Endothelial cell of umbilical vein (primary cell): ENCODE results near the gene EXOC3. TPM values are rescaled to one million over a fixed set of nuclear protein-coding genes. Genes with fewer than 3 reads are reported as not detected.

Source experiments
- BruUV-seq: library from RNA; stranded (reverse); fragments of 400-500 nt; replicated peaks from 2 replicates; lab custom pipeline; 2021; lab: Mats Ljungman, UMichigan
- CTCF ChIA-PET: fragments of 300-600, 350-600 bp; sonication (Branson Sonifier 250); formaldehyde crosslinking; loops from one replicate; lab custom pipeline; 2021; ENCODE audit warnings: antibody characterized with exemption, inconsistent platforms; lab: Charles Lee
- POLR2A ChIA-PET: fragments of 300-600, 350-600 bp; sonication (Branson Sonifier 250); formaldehyde crosslinking; loops from one replicate; lab custom pipeline; 2021; ENCODE audit warnings: antibody characterized with exemption, inconsistent platforms; lab: Charles Lee
- DNase-seq: peaks from one replicate; pipeline ENCODE4 v3.0.0-alpha.2; 2011; ENCODE audit warnings: low read depth, low spot score
- FAIRE-seq: peaks from 2 replicates; lab custom pipeline; 2011; peaks lifted over from hg19 to GRCh38; lab: Jason Lieb, UNC
- H2AFZ ChIP-seq: 2 replicates; pipeline ENCODE4 v1.6.0; 2012; ENCODE audit warnings: low read depth, low read length, control low read depth, inconsistent platforms
- H3K27ac ChIP-seq: 2 replicates; pipeline ENCODE4 v1.5.1; 2011; ENCODE audit warnings: low read depth, mild to moderate bottlenecking, control low read depth, low read length, moderate library complexity; ENCODE audit not compliant: insufficient read depth
- H3K27me3 ChIP-seq, 2 experiments: 2 replicates each; pipeline versions ENCODE4 v1.6.0 to v1.6.1; 2011; ENCODE audit warnings: low read length in 2 of 2, mixed read lengths in 1 of 2; ENCODE audit not compliant: control insufficient read depth in 2 of 2, insufficient read depth in 2 of 2
- H3K36me3 ChIP-seq, 2 experiments: 2 replicates in 1 of 2; 3 replicates in 1 of 2; pipeline ENCODE4 v1.5.1; 2011; ENCODE audit warnings: low read length in 2 of 2, mild to moderate bottlenecking in 1 of 2, moderate library complexity in 1 of 2; ENCODE audit not compliant: control insufficient read depth in 2 of 2, insufficient read depth in 2 of 2; ENCODE audit errors: extremely low read depth in 1 of 2
- H3K4me1 ChIP-seq: 3 replicates; pipeline ENCODE4 v1.5.1; 2011; ENCODE audit warnings: mild to moderate bottlenecking, low read length; ENCODE audit not compliant: control insufficient read depth, insufficient read depth; ENCODE audit errors: extremely low read depth
- H3K4me2 ChIP-seq: 2 replicates; pipeline ENCODE4 v1.6.1; 2011; ENCODE audit warnings: low read length, control low read depth, mixed read lengths; ENCODE audit not compliant: insufficient read depth
- H3K4me3 ChIP-seq, 3 experiments: fragments of 200-600 bp in 1 of 3; sonication (generic), shearing (Covaris generic) in 1 of 3; replicated peaks in 1 of 3; 2 replicates each; pipeline ENCODE4 v1.5.1; 2011 to 2016; ENCODE audit warnings: control low read depth in 3 of 3, low read length in 3 of 3, mild to moderate bottlenecking in 2 of 3, inconsistent platforms in 1 of 3, low read depth in 1 of 3, moderate library complexity in 1 of 3; ENCODE audit not compliant: insufficient read depth in 1 of 3
- H3K79me2 ChIP-seq: 2 replicates; pipeline ENCODE4 v1.6.0; 2012; ENCODE audit warnings: low read length, inconsistent platforms; ENCODE audit not compliant: control insufficient read depth, insufficient read depth
- H3K9ac ChIP-seq: replicated peaks from 2 replicates; pipeline ENCODE3; 2011; ENCODE audit warnings: low read length, control low read depth; ENCODE audit not compliant: insufficient read depth; ENCODE audit errors: extremely low read depth
- H3K9me1 ChIP-seq: replicated peaks from 3 replicates; pipeline ENCODE4 v1.6.0; 2011; ENCODE audit warnings: mild to moderate bottlenecking, low read length; ENCODE audit not compliant: control insufficient read depth, insufficient read depth; ENCODE audit errors: extremely low read depth
- H3K9me3 ChIP-seq: replicated peaks from 2 replicates; pipeline ENCODE4 v1.5.1; 2012; ENCODE audit warnings: low read length, inconsistent platforms; ENCODE audit not compliant: control insufficient read depth, insufficient read depth
- H4K20me1 ChIP-seq: replicated peaks from 2 replicates; pipeline ENCODE3; 2011; ENCODE audit warnings: mild to moderate bottlenecking, low read length; ENCODE audit not compliant: control insufficient read depth, insufficient read depth; ENCODE audit errors: extremely low read depth
- EZH2 ChIP-seq: IDR thresholded peaks from 2 replicates; pipeline ENCODE4 v1.6.1; 2012; ENCODE audit warnings: borderline replicate concordance, low read depth, mild to moderate bottlenecking, moderate library complexity, low read length, inconsistent platforms; ENCODE audit not compliant: severe bottlenecking
- FOS ChIP-seq: IDR thresholded peaks from 2 replicates; pipeline ENCODE4 v1.6.1; 2011; ENCODE audit warnings: mild to moderate bottlenecking, low read length, moderate library complexity, borderline replicate concordance; ENCODE audit not compliant: insufficient read depth
- GATA2 ChIP-seq: IDR thresholded peaks from 2 replicates; pipeline ENCODE4 v1.7.0; 2011; ENCODE audit warnings: low read depth, mild to moderate bottlenecking, moderate library complexity, mixed read lengths, low read length; ENCODE audit not compliant: insufficient read length, insufficient read depth
- JUN ChIP-seq: IDR thresholded peaks from 2 replicates; pipeline ENCODE4 v1.6.1; 2011; ENCODE audit warnings: borderline replicate concordance, low read depth; ENCODE audit not compliant: insufficient read length, insufficient read depth
- MYC ChIP-seq: IDR thresholded peaks from one replicate; pipeline ENCODE4 v1.6.1; 2011; ENCODE audit warnings: mild to moderate bottlenecking, low read depth, low read length
- POLR2A ChIP-seq: IDR thresholded peaks from 2 replicates; pipeline ENCODE4 v1.6.1; 2012; ENCODE audit warnings: low read depth, mild to moderate bottlenecking, control low read depth, low read length
- POLR2AphosphoS5 ChIP-seq: IDR thresholded peaks from 2 replicates; pipeline ENCODE4 v1.6.1; 2012; ENCODE audit warnings: low read depth, mild to moderate bottlenecking, control low read depth, low read length, moderate library complexity; ENCODE audit not compliant: insufficient read depth
- dilution Hi-C: fragments of 300-500 bp; cut with MboI; formaldehyde crosslinking; loops from one replicate; pipeline ENCODE4 v1.15.0; 2019; ENCODE audit warnings: low sequenced_read_pairs; ENCODE audit not compliant: extremely low pct_ligation_motif_present
- intact Hi-C: fragments of 100-400 bp; cut with micrococcal nuclease; formaldehyde crosslinking; loops from one replicate; pipeline ENCODE4 v1.10.0; 2022
- polyA plus RNA-seq, 4 experiments: library from polyadenylated mRNA; depleted of rRNA in 3 of 4; stranded (reverse) in 3 of 4; unstranded in 1 of 4; fragments of >200 nt; gene quantifications; 2 replicates each; pipeline versions ENCODE4 v1.2.1 to v1.2.3, GENCODE V29; 2011 to 2012; ENCODE audit warnings: missing spikeins in 1 of 4
- total RNA-seq: library from RNA; stranded (reverse); gene quantifications from 2 replicates; pipeline ENCODE4 v1.2.3, GENCODE V29; 2021
- TF ChIP-seq, protein P1 (sequence below), 2 donors: IDR thresholded peaks; 1 replicate in 1 of 2; 2 replicates in 1 of 2; pipeline ENCODE4 v1.5.1; 2011; ENCODE audit warnings: low read length in 2 of 2, mild to moderate bottlenecking in 2 of 2, moderate library complexity in 2 of 2, control low read depth in 1 of 2, inconsistent platforms in 1 of 2, low read depth in 1 of 2; ENCODE audit not compliant: insufficient read depth in 1 of 2; ENCODE audit errors: extremely low read depth in 1 of 2
- TF ChIP-seq, protein P2 (sequence below): IDR thresholded peaks from 2 replicates; pipeline ENCODE4 v1.6.1; 2011; ENCODE audit not compliant: insufficient read depth, insufficient read length

The EXOC3 gene
- total and polyA plus RNA-seq, 2 donors (not counting 3 experiments of a cell fraction or from before 2014, with no cell fraction given), result 26.4 to 52.9 TPM

DNA sequence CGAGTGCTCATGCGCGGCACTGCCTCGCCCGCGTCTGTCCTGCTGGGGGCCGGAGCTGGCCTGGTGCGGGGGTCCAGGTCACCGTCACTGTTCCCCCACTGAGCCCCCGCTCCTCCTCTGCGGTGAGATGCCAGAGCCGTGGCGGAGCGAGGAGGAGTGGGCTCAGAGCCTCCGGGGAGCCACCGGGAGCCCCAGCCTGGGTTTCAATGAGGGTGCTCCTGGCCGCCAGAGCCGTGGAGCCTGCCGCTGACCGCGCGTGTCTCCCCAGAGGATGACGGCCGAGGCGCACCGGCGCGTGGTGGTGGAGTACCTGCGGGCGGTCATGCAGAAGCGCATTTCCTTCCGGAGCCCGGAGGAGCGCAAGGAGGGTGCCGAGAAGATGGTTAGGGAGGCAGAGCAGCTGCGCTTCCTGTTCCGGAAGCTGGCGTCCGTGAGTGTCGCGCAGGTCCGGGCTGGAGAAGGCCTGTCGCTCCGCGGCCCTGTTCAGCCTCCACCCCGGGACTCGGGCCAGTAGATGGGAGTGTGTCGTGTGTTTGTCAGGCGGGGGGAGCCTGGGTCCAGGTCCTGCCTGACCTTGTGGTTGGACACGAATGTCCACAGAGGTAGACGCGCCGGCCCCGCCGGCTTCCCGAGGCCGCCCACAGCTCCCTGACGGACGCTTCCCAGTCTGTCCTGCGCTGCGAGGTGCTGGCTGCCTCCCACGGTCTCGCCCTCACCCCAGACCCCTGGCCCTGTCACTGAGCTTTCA, 22.0 kb downstream of the EXOC3 start:
- CTCF ChIA-PET, result interaction anchor here (0.8 kb wide), 1 partner anchor 18 kb away, joined by 3 read pairs; no protein-coding TSS in a partner anchor

More for the DNA sequence above, 22.0 kb downstream of the EXOC3 start:
- H4K20me1 ChIP-seq, result no peaks in the 10 kb centered on the region
- no TSS peak for BruUV-seq
- no peaks in the 10 kb centered on the region for H3K4me1 ChIP-seq
- H3K4me2 ChIP-seq, result no peak overlapping the region
- TF ChIP-seq, protein P1, sequence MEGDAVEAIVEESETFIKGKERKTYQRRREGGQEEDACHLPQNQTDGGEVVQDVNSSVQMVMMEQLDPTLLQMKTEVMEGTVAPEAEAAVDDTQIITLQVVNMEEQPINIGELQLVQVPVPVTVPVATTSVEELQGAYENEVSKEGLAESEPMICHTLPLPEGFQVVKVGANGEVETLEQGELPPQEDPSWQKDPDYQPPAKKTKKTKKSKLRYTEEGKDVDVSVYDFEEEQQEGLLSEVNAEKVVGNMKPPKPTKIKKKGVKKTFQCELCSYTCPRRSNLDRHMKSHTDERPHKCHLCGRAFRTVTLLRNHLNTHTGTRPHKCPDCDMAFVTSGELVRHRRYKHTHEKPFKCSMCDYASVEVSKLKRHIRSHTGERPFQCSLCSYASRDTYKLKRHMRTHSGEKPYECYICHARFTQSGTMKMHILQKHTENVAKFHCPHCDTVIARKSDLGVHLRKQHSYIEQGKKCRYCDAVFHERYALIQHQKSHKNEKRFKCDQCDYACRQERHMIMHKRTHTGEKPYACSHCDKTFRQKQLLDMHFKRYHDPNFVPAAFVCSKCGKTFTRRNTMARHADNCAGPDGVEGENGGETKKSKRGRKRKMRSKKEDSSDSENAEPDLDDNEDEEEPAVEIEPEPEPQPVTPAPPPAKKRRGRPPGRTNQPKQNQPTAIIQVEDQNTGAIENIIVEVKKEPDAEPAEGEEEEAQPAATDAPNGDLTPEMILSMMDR (IDR thresholded peaks at IDR 0.05; ENCODE audit: extremely low read depth in 1 of 2, insufficient read depth in 1 of 2, low read depth in 1 of 2, low read length in 2 of 2), result no peak
- TF ChIP-seq JUN, result no peak
- TF ChIP-seq POLR2AphosphoS5, result no peak
- TF ChIP-seq, protein P2, sequence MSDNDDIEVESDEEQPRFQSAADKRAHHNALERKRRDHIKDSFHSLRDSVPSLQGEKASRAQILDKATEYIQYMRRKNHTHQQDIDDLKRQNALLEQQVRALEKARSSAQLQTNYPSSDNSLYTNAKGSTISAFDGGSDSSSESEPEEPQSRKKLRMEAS, result no peak
- TF ChIP-seq MYC, result no peak
- TF ChIP-seq FOS, result no peak
- TF ChIP-seq GATA2, result no peak
- no peak for TF ChIP-seq POLR2A
- TF ChIP-seq EZH2, result no peak
- no peaks in the 10 kb centered on the region for H3K9me1 ChIP-seq
- POLR2A ChIA-PET, result no interaction called here
- no peaks in the 10 kb centered on the region for H3K79me2 ChIP-seq
- no peak overlapping the region for H3K4me3 ChIP-seq
- H3K9me3 ChIP-seq, result no peaks in the 10 kb centered on the region
- FAIRE-seq (no peak), DNase-seq (no peak)
- intact Hi-C loops (no loop called here), dilution Hi-C loops (no loop called here)
- no peak overlapping the region for H3K27ac ChIP-seq
- H3K27me3 ChIP-seq, result no peaks in the 10 kb centered on the region
- peaks cover 4 to 29% of the 10 kb centered on the region in 2 experiments for H3K36me3 ChIP-seq
- no peak overlapping the region for H2AFZ ChIP-seq
- H3K9ac ChIP-seq, result no peak overlapping the region
